SIG-M5 treated with dmso at 0.1 percent for 504 hours (cell line): Measurements from ENCODE around the gene OR13C3.
"Not testable (repeated sequence)": the region's sequence is repeated elsewhere in the genome, so short reads cannot be mapped to it uniquely, and the experiment has no call there.

ENCODE experiments used
- DNase-seq: peaks from one replicate; lab custom pipeline; 2025; ENCODE audit not compliant: unreplicated experiment; lab: John Stamatoyannopoulos, UW

The OR13C3 gene

DNA sequence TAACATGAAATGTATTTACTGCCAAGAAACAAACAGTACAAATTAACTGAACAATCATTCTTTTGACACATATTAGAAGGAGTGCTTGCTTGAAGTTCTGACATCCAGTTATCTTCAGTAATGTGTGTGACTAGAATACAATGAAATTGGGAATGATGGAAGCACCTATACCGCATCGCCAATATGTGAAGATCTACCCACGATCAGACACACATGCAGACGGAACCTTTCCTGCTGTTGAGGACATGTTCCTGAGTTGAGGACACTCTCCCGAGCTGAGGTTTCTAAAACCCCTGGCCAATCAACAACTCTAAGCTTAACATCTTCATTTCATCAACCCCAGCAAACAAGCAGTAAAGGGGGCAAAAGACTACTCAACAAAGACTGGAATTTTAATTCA lies at the start of gene OR13C3:
OR13C3 (minus strand) TSS at position 101 of the 400 bp plus-strand sequence. CDS start 133 bp downstream, outside the sequence.
- no peak for DNase-seq

DNA sequence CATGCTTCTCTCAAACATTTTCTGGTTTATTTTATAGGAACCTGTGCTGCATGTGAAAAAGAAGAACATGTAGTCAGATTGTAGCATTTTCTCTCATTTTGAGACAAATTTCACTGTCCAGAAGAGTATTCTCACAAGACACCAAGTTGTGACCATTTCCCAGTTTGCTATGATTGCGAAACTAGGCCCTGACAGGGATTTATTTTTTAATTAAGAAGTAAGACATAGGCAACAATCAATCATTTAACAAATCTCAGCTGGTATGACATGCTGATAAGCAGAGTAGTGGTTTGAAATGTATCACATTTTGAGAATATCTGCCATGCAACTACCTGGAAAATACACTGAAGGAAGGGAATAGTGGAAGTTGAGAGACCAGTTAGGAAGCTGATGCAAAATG lies 43.9 kb upstream of the OR13C3 start:
- DNase-seq, result no peak

DNA sequence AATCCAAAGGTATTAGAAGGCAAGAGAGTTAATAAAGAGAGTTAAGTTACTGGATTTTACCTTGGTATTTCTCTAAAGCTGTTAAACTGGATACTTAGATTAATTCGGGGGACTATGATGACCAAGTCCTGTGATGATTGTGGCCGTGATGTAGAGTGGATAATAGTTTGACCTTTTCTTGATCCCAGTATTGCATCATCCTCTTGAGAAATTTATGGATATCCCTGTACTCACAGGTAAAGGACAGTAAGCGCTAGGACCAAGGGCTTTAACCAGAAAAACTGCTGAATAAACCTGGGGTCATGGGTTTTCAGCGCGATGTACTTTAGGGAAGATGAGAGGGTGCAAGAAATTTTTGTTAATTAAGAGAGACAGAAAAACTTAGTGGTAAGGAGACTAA lies 40.6 kb upstream of the OR13C3 start:
- DNase-seq, result no peak

DNA sequence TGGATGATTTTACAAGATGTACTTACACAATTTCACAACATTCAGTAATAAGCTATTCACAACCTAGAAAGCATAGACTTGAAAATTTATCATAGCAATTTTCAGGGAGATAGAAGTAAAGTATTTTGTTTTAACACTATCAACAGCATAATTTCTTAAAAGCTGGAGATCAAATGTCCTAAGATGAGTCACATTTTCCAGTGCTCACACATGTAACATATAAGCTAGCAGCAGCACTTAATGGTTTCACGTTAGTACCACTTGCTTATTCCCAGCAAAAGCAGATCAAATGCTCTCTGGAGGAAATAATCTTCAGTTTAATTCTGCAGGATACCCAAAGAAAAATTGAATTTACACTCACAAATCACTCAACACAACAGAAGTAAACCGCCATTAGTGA lies 38.8 kb upstream of the OR13C3 start:
- DNase-seq, result no peak

DNA sequence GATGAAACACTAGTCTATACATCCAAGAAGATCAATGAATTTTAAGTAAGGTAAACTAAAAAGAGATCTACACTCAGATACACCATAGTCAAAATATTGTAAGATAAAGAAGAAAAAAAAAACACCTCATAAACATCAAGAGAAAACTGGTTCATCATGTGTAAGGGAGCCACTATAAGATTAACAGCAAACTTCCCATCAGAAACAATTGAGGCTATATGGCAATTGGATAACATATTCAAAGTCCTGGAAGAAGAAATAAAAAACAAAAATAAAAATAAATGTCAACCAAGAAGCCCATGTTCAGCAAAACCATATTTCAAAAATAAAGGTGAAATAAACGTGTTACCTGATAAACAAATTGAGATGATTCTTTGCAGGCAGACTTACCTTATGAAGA lies 36.0 kb upstream of the OR13C3 start:
- DNase-seq, result no peak

DNA sequence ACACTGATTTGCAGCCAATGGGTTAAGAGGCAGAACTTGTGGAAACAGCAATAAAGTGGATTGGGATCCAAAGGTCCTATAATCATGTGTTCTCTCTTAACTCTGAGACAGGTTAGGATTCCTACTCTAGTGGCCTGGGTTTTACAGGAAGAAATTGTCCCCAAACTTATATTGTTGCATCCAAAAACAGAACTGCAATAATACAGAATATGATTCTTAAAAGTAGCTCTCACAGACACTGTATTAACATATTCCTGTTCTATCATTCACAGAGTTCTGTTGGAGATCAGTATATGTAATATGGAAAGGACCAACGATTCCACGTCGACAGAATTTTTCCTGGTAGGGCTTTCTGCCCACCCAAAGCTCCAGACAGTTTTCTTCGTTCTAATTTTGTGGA lies 32.2 kb upstream of the OR13C3 start, which contains the start of gene OR13C8:
OR13C8 (plus strand) TSS at position 301 of the 400 bp plus-strand sequence; CDS start at position 301, 0 bp downstream.
- no peak for DNase-seq

DNA sequence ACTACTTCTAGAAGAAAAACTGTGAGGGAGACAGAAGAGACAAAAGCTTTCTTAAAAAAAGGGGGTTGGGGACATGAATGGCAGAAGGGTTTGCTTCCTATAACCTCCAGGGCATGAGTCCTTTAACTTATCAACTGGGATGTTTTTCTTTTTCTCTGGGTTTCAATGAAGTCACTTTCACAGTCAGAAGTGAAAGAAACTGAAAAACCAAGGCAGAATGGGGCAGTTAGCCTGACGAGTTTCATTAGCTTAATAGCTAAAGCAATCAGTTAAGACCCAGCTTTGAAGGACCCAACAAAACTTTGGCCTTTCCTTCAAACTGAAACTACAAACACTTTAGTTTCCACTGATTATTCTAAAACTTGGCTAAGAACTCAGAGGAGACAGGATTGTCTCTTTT lies 27.7 kb upstream of the OR13C3 start:
- DNase-seq, result no peak

DNA sequence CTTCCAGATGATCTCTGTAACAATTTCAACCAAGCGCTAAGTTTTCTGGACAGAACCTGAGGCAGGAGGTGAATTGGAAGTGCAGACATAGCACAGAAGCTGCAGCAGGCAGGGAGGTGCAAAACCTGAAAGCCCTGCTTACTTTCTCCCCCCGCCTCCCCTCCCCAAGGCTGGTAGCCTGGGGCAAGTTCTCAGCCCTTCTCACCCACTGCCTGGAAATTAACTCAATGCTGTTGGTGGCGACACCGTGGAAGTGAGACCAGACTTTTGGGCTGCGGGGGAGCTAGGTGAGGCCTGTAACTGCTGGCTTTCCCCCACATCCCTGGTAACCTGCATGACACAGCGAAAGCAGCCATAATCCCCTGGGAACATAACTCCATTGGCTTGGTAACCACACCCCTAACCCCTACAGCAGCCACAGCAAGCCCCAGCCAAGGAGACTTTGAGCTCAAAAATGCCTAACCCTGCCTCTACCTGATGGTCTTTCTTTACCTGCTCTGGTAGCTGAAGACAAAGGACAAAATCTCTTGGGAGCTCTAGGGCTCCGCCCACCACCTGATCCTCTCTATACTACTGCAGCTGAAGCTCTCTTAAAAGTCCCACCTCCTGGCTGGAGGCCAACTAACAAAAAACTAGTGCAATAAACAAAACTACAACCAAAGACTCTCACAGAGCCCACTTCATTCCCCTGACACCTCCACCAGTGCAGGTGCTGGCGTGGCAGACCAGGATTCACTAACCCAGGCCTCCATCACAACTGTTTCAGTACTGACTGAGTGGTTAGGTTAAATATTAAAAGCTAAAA lies 20.4 kb upstream of the OR13C3 start:
- no peak for DNase-seq

DNA sequence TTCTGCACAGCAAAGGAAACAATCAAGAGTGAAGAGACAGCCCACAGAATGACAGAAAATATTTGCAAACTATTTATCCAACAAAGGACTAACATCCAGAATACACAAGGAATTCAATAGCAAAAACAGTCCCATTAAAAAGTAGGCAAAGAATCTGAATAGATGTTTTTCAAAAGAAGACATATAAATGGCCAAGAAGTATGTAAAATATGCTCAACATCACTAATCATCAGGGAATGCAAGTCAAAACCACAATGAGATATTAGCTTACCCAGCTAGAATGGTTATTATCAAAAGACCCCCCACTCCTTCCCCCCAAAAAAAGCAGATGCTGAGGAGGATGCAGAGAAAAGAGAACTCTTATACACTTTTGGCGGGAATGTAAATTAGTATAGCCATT lies 18.9 kb upstream of the OR13C3 start:
- no peak for DNase-seq

DNA sequence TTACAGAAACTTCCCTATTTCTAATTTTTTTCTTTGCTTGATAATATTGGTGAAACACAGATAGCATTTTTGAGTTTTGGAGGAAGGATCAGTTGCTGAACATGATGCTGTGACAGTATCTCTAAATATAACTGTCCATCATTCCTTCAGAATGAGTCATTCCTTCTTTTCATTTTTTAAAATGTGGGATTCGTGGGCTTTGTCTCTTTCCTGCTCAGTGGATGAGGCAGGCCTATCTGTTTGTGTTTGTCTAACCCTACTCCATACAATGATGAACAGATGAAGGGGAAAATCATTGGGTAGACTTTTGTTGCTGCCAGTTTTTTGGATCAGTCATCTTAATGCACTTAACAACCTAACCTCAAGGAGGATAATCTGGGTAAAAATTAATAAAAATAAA lies 16.6 kb upstream of the OR13C3 start:
- no peak for DNase-seq

DNA sequence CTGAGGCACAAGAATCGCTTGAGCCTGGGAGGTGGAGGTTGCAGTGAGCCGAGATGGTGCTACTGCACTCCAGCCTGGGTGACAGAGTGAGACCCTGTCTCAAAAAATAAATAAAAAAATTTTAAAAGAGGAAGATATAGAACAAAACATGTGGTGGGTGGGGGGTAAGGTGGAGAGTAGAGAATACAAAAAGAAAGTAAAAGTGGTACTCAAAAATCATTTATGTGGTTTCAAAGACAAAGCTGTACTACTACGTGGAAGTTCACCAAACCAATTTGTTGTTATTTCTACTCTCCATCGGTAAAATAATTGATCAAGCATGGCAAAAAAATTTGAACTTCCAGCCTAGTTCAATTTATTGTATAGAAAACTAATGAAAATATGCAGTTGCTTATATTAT lies 8.0 kb upstream of the OR13C3 start:
- no peak for DNase-seq

DNA sequence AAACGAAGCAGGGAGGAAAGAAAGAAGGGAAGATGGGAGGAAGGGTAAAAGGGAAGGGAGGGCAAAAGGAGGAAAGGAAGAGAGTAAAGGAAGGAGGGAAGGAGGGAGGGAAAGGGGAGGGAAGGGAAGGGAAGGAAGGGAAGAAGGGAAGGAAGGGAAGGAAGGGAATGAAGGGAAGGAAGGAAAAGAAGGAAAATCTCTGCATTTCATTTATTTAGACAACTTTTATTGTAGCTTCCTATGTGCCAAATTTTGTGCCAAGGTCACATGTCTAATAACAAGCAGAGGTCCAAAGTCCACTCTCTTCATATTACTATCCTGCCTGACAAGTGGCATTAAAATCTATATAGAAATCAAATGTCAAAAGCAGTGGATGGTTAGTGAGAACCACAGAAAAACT lies 2.6 kb upstream of the OR13C3 start:
- DNase-seq, result no peak

DNA sequence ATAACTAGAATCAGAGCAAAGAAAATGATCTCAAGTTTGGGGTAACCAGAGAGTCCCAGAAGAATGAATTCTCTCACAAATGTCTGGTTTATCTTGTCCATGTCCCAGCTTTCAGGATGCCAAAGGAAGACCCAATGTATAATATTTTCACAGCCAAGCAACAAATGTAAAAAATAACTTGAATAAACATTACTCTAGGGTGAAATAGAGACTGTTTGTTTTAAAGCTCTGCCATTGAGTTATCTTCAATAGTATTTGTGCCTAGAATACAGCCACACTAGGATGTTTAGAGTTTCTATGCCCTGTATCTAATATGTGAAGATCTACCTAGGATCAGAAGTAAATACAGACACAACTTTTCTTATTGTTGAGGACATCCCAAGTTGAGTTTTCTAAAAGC lies 9.5 kb downstream of the OR13C3 start, which contains the start of gene OR13C4:
OR13C4 (minus strand) TSS at position 101 of the 400 bp plus-strand sequence; CDS start at position 101, 0 bp downstream.
- no peak for DNase-seq

DNA sequence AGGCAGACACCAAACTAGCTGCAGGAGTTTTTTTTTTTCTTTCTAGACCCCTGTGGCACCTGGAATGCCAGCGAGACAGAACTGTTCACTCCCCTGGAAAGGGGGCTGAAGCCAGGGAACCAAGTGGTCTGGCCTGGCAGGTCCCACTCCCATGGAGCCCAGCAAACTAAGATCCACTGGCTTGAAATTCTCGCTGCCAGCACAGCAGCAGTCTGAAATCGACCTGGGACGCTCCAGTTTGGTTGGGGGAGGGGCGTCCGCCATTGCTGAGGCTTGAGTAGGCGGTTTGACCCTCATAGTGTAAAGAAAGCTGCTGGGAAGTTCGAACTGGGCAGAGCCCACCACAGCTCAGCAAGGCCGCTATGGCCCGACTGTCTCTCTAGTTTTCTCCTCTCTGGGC lies 16.4 kb downstream of the OR13C3 start:
- DNase-seq, result not testable (repeated sequence)

DNA sequence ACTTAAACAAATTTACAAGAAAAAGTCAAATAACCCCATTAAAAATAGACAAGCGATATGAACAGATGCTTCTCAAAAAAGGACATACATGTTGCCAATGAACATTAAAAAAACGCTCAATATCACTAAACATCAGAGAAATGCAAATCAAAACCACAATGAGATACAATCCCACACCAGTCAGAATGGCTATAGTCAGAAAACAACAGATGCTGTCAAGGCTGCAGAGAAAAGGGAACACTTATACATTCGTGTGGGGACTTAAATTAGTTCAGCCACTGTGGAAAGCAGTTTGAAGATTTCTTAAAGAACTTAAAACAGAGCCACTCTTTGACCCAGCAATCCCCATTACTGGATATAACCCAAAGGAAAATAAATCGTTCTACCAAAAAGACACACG lies 21.8 kb downstream of the OR13C3 start:
- no peak for DNase-seq

DNA sequence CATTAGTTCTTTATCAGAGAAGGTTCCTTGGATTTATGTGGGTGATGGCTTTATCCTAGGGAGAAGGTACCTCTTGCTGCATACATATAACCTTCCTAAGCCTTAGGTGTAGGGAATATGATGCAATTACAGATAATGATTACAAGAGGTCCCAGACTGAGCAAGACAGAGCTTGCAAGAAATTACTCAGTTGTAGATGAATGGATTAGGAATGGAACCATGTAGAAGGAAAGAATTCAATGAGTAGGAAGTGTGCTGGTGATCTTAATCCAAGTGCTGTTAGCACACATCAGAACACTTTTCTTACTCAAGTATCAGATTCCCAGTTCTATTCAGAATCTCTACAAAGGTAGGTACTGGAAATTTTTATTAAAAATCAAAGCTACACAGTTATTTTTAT lies 30.1 kb downstream of the OR13C3 start:
- no peak for DNase-seq

DNA sequence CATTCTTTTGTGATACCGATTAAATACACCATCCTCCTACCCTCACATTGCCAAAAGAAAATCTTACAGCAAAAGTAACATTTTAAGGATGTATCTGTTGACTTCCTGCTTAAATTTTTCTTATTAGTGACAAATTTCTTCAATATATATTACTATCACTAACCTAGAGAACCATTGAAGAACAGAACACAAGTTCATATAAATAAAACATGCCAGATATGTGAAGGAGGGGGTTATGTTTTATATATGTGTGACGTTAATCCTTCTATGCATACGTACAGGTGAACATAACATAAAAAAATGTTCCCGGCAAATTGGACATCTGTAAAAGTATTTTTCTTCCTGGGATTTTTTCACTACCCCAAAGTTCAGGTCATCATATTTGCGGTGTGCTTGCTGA lies 32.7 kb downstream of the OR13C3 start, which contains the start of gene OR13F1:
OR13F1 (plus strand) TSS at position 301 of the 400 bp plus-strand sequence; CDS start at position 301, 0 bp downstream.
- DNase-seq, result no peak

DNA sequence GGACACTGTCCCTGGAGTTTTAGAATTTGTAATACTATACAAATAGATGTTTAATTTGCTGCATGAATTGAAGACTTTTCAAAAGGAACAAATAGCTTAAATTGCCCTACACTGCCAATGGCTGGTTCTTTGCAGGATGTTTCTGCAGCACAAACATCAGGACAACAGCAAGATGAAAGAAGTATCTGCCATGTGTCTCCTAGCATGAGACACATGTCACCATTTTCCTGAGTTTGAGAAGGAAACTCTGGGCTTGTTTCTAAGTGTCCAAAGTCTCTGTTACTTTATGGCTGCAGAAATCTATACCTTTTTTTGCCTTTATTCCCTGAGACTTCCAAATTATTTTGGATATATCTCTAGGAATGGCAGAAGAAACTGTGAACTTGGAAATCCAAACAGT lies 33.2 kb downstream of the OR13C3 start:
- no peak for DNase-seq

DNA sequence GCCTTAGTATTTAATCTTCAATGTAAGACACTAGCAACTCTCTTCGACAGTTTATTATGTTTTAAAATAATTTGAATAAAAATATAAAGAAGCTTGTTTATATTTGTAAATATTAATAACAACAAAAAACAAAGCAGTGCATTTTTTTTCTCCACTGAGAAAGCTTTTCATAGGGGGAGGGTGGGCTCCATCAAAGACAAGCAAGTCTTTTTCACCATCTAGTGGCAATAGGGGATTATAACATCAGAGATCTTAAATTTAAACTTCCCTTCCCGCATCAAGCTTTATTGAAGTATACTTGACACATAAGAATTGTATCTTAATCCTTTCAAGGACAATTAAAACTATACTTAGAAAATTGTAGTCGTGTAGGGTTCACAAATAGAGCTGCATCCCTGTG lies 41.8 kb downstream of the OR13C3 start:
- peak; percentile 10 for DNase-seq
